GM19438 (cell line): ENCODE measurements around the gene OPTC.

Source experiments
- ATAC-seq: cut with Tn5 transposase; IDR thresholded peaks from one replicate; pipeline ENCODE4 v1.9.1; 2021; ENCODE audit warnings: low read depth; ENCODE audit not compliant: unreplicated experiment

The OPTC gene

GRCh38 chr1:203556047-203556851, 62.3 kb downstream of the OPTC start:
- ATAC-seq = no peak

GRCh38 chr1:203557390-203557789, 63.4 kb downstream of the OPTC start:
- ATAC-seq = no peak

- ATAC-seq = no peak
Measured at GRCh38 chr1:203558064-203558760, 64.3 kb downstream of the OPTC start.
